Muscle of back (tissue), 13 donors: Measurements from ENCODE around the gene CAVIN2. TPM values are rescaled to one million over a fixed set of nuclear protein-coding genes. Genes with fewer than 3 reads are reported as not detected.

Experiments
- DNase-seq, 3 donors: peaks; one replicate each; pipeline versions ENCODE4 v3.0.0 to v3.0.0-alpha.2; 2013
- long read RNA-seq, 9 donors: transcript quantifications; one replicate each; lab custom pipeline, GENCODE V29; 2026
- polyA plus RNA-seq, 10 donors: library from polyadenylated mRNA; unstranded; fragments of 120-200 nt; gene quantifications; one replicate each; pipeline ENCODE4 v1.2.1, GENCODE V29; 2013; ENCODE audit not compliant: insufficient read length in 10 of 10

Gene CAVIN2
- polyA plus RNA-seq: 10 to 100 TPM; 29.5 to 61.0 (median 43.9) TPM
- long read RNA-seq, donor 1, transcript CAVIN2-201 (2 exons, 3,229 nt): major isoform, 18 of 39 reads
- long read RNA-seq, donor 1, partial matches to known transcripts: 21 of 39 reads
- long read RNA-seq, donor 1, other reads (novel, unspliced or antisense): 0 of 39 reads
- long read RNA-seq, donor 2, transcript CAVIN2-201 (2 exons, 3,229 nt): major isoform, 10 of 10 reads
- long read RNA-seq, donor 2, partial matches to known transcripts: 0 of 10 reads
- long read RNA-seq, donor 2, other reads (novel, unspliced or antisense): 0 of 10 reads
- long read RNA-seq, donor 3: 0 reads
- long read RNA-seq, donor 4, transcript CAVIN2-201 (2 exons, 3,229 nt): major isoform, 13 of 19 reads
- long read RNA-seq, donor 4, partial matches to known transcripts: 6 of 19 reads
- long read RNA-seq, donor 4, other reads (novel, unspliced or antisense): 0 of 19 reads
- long read RNA-seq, donor 5, transcript CAVIN2-201 (2 exons, 3,229 nt): major isoform, 42 of 42 reads
- long read RNA-seq, donor 5, partial matches to known transcripts: 0 of 42 reads
- long read RNA-seq, donor 5, other reads (novel, unspliced or antisense): 0 of 42 reads
- long read RNA-seq, donor 6, transcript CAVIN2-201 (2 exons, 3,229 nt): major isoform, 18 of 18 reads
- long read RNA-seq, donor 6, partial matches to known transcripts: 0 of 18 reads
- long read RNA-seq, donor 6, other reads (novel, unspliced or antisense): 0 of 18 reads
- long read RNA-seq, donor 7, transcript CAVIN2-201 (2 exons, 3,229 nt): major isoform, 21 of 21 reads
- long read RNA-seq, donor 7, partial matches to known transcripts: 0 of 21 reads
- long read RNA-seq, donor 7, other reads (novel, unspliced or antisense): 0 of 21 reads
- long read RNA-seq, donor 8, transcript CAVIN2-201 (2 exons, 3,229 nt): major isoform, 7 of 19 reads
- long read RNA-seq, donor 8, partial matches to known transcripts: 12 of 19 reads
- long read RNA-seq, donor 8, other reads (novel, unspliced or antisense): 0 of 19 reads
- long read RNA-seq, donor 9, transcript CAVIN2-201 (2 exons, 3,229 nt): major isoform, 10 of 10 reads
- long read RNA-seq, donor 9, partial matches to known transcripts: 0 of 10 reads
- long read RNA-seq, donor 9, other reads (novel, unspliced or antisense): 0 of 10 reads

DNA sequence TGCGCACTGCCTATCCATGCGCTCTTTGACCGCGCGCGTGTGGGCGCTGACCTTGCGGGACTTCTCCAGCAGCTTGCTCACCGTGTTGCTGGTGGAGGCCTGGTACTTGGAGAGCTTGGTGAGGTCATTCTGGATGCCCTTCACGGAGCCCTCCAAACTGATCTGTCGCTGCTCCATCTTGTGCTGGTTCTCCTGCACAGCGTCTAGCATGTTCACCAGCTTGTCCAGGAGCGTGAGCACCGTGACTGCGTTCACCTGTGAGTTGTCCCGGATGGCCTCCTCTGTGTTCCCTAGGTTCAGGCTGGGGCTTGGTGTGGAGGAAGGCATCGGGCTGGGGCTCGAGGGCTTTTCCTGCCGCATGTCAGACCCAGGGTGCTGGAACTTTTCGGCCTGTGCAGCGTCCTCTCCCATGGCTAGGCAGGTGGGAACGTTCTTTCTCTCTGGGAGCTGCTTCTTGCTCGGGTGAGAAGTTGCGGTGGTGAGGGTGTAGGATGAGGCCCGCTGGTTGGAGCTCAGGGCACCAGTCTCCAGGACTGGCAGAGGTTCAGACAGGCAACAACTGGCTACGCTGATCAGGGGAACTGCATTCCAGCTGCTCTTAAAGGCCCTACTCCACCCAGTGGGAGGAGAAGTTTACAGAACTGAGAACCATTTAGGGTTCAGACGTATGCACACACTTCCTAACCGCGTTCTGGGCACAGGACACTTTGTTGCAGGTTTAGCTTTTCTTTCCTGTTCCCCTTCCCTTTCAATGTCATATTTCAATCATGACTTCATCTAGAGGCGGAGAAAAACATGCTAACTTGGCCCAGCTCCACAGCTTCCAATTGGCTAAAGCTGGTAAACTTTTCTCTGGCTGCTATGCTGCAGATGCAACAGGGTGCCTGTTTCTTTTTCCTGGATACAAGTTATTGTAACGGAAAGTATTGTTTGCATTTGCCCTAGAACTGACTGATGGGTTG lies at the start of gene CAVIN2:
Gene CAVIN2, minus strand, starts transcription at position 574 of the 962 bp plus-strand sequence. Its CDS starts 163 bp downstream, at position 411.
- DNase-seq: peak; percentile 78 to 88 (median 79)

DNA sequence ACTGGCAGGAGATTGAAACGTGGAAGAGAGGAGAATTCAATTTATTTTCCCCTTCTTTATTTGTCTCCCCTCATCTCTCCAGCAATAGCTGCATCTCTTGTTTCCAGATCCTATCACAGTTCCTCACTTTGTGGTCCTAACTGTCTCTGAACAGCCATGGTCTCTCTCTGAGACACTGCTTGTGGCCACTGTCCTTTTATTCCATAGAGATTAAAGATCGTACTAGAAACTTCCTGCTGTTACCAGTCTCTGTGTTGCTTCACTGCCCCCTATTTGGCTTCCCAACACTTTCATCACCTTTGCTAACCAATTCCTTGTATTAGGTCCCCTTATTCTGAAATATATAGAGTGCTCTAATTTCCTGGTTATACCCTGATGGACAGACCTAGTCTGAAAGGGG lies 48.9 kb upstream of the CAVIN2 start:
- DNase-seq: no peak

GRCh38 chr2:191895195-191895594 lies 48.3 kb upstream of the CAVIN2 start:
- DNase-seq: no peak

- DNase-seq: peak in 1 of 3 donors; percentile 71
Measured at GRCh38 chr2:191894681-191895147, 47.8 kb upstream of the CAVIN2 start.

- peak in 1 of 3 donors; percentile 56 for DNase-seq
Measured at GRCh38 chr2:191892391-191892790, 45.5 kb upstream of the CAVIN2 start.

GRCh38 chr2:191891656-191892055 lies 44.8 kb upstream of the CAVIN2 start:
- peak; percentile 19 to 65 (median 55) for DNase-seq

GRCh38 chr2:191889931-191890330 lies 43.0 kb upstream of the CAVIN2 start:
- no peak for DNase-seq

DNA sequence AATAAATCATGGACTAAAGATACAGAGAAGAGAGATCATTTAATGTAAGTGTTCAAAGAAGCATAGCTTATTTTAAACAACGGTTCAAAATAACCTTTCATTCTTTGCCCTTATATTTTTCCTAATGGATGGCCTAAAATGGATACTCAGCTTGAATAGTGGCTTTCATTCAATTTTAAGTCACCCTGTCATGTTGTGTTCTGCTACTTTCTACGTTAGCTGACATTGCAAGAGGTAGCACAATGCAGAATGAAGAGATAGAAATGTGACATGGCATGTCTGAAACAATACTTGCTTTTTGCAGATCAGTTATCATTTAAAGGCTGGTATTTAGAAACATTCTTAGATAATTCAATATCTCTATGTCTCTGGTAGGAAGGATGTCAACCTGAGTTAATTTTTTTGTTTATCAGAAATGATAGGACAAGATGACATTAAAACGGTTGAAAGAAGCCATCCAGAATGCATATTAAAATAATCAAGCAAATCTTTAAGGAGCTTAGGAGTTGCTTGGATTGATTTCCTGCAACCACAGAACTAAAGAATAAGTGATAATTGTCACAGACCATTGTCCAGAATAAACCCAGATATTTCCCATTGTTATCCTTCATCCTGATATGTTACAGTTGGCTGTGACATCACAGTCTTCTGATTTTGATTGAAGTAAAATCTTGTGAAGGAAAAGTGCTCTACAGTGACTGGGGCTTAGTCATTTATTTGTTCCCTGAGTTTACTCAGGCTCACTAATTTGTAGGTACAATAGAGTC lies 41.7 kb upstream of the CAVIN2 start:
- no peak for DNase-seq

DNA sequence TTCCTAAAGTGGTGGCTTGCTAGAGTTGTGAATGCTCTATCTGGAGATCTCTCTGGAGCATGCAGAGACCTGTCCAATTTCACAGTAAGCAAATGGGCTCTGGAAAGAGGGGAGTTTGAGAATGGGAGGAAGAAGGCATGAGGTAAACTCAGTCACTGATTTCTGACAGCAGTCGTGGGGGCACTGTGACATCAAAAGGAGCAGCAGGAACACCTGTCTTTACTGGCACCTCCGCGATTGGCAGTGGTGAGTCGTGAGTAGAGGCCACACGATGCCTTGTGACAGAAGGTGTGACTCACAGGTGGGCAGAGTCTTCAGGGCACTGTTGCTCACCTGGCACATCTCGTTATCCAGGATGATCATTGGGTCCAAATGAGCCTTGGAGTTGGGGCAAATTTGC lies 38.8 kb upstream of the CAVIN2 start:
- DNase-seq: no peak

DNA sequence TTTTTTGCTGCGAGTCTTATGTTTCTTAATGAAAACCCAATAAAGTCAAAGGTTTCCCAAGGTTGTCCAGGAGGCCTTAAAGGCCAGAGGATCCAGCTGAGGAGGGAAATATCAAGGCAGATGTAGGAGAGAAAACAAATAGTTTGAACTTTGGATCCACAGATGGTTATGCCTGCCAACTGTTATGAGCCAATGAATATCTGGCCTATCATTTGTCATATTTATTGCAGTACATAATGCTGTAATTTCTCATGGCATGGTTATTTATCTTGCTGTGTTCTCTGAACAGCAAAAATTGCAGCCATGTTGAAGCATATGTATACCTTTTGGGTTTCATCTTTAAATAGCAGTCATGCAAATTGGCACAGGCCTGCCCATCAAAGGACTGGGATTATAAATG lies 38.2 kb upstream of the CAVIN2 start:
- DNase-seq: peak in 1 of 3 donors; percentile 78

- DNase-seq: no peak
Measured at GRCh38 chr2:191881982-191882816, 35.3 kb upstream of the CAVIN2 start.

DNA sequence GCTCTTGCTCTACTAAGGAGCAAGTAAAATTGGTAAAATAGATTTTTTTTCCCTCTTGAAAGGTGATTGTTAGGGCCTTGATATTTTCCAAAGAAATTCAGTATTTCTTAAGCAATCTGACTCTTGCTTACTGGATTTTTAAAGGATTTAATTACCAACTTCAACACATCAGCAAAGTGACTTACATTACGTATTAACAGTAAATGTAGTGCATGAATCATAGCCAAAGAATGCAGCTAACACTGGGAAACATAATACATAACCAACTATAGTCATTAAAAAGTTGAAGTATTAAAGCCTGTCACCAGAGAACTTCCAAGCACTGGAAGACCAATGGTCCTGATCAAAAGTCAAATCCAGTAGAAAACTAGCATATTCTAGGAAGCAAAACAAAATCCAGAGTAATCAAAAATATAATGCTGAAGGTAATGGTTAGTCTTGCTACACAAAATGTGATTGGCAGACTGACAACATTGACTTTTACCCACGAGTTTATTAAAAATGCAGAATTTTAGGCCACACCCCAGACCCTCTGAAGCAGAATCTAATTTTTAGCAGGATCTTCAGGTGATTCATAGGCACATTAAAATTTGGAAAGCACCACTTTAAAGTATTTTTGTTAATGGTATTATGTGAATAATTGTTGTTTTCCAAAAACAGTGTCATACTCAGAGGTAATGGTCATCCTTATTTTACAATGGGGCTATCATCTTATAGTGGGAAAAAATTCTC lies 31.8 kb upstream of the CAVIN2 start:
- DNase-seq: peak in 1 of 3 donors; percentile 78

GRCh38 chr2:191877875-191878274 lies 31.0 kb upstream of the CAVIN2 start:
- no peak for DNase-seq

- DNase-seq: no peak
Measured at GRCh38 chr2:191875859-191876258, 29.0 kb upstream of the CAVIN2 start.

GRCh38 chr2:191870744-191871143 lies 23.9 kb upstream of the CAVIN2 start:
- no peak for DNase-seq

DNA sequence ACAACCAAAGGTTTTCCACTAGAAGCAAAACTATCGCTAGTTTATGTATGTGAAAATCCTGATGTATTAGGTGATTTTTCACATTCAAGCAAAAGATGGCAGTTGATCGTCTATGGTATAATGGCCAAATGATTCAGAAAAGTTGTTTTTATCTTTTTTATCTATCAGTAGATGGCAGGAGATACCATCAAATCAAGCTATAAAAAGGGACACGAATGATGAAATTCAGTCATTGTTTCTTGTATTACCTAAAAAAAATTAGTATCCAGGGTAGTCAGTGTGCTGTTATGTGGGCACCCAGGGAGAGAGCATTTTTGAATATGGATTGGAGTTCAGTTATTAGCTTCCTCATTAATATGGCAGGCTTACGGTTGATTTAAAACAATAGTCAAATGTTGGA lies 22.9 kb upstream of the CAVIN2 start:
- no peak for DNase-seq

DNA sequence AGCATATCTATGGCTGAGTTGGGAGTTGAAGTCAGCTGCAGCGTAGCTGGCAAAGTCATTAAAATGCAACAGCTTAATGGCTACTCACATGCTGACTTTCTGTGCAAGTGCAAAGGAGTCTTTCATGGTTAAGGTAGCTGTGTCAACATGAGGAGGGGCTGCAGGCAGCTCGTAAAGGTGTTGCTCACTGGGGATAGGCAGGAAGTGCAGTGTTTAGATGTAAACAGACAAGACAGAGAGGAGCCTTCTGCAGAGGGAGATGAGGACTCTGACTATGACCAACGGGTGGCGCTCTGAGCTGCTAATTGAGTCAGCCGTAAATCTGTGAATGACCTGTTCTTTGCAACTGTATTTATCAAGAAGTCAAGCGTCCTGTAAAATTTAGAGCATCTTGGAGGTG lies 22.3 kb upstream of the CAVIN2 start:
- DNase-seq: no peak

- DNase-seq: no peak
Measured at GRCh38 chr2:191867507-191867847, 20.6 kb upstream of the CAVIN2 start.
